ENCODE data around the gene GRB14. TPM values are rescaled to one million over a fixed set of nuclear protein-coding genes. Genes with fewer than 3 reads are reported as not detected.

GRB14 gene
- total RNA-seq, 2 donors from 2014 or later = 0.14 to 29.9 TPM

DNA sequence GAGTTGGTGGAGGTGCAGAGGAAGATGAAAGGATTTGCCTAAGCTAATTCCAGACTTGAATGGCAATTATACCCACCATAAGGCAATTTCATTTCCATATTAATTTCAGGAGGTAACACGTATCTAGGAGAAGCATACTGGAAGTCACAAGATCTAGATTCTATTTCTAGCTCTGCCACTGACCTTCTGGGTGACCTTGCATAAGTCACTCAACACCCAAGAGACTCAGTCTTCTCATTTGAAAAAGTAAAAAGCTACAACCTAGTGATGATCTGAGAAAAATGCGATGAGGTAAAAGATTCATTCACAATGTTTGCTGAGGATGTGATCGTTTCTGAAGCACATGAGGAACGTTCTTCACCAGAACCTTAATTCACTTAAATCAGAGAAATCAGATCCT, 55.9 kb downstream of the GRB14 start:
- 91% methylated on average over 4 of the region's 4 CpGs for WGBS
- TF ChIP-seq POLR2AphosphoS5 (IDR thresholded peaks at IDR 0.05) (no peak), POLR2A (IDR thresholded peaks at IDR 0.05) (no peak)
- TF ChIP-seq, protein P1, sequence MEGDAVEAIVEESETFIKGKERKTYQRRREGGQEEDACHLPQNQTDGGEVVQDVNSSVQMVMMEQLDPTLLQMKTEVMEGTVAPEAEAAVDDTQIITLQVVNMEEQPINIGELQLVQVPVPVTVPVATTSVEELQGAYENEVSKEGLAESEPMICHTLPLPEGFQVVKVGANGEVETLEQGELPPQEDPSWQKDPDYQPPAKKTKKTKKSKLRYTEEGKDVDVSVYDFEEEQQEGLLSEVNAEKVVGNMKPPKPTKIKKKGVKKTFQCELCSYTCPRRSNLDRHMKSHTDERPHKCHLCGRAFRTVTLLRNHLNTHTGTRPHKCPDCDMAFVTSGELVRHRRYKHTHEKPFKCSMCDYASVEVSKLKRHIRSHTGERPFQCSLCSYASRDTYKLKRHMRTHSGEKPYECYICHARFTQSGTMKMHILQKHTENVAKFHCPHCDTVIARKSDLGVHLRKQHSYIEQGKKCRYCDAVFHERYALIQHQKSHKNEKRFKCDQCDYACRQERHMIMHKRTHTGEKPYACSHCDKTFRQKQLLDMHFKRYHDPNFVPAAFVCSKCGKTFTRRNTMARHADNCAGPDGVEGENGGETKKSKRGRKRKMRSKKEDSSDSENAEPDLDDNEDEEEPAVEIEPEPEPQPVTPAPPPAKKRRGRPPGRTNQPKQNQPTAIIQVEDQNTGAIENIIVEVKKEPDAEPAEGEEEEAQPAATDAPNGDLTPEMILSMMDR (IDR thresholded peaks at IDR 0.05) = no peak
- Histone ChIP-seq H3K27me3 (replicated peaks; ENCODE audit: insufficient read depth) (no peaks in the 10 kb centered on the region), H3K36me3 (no peaks in the 10 kb centered on the region), H3K4me3 (no peak overlapping the region), H3K4me1 (replicated peaks) (no peaks in the 10 kb centered on the region), H3K27ac (no peak overlapping the region), H3K9me3 (no peaks in the 10 kb centered on the region)
- intact Hi-C loops (cut with DNase I) = no loop called here
- no peak for DNase-seq (ENCODE audit: low spot score)

GRCh38 chr2:164562666-164563065, 58.6 kb downstream of the GRB14 start:
- Histone ChIP-seq H3K9me3 (no peaks in the 10 kb centered on the region), H3K36me3 (no peaks in the 10 kb centered on the region), H3K27me3 (replicated peaks; ENCODE audit: insufficient read depth) (no peaks in the 10 kb centered on the region), H3K4me3 (no peak overlapping the region), H3K4me1 (replicated peaks) (no peaks in the 10 kb centered on the region), H3K27ac (no peak overlapping the region)
- DNase-seq (ENCODE audit: low spot score) = no peak
- TF ChIP-seq, protein P1 (IDR thresholded peaks at IDR 0.05) = no peak
- TF ChIP-seq POLR2AphosphoS5 (IDR thresholded peaks at IDR 0.05) (no peak), POLR2A (IDR thresholded peaks at IDR 0.05) (no peak)
- intact Hi-C loops (cut with DNase I) = no loop called here

DNA sequence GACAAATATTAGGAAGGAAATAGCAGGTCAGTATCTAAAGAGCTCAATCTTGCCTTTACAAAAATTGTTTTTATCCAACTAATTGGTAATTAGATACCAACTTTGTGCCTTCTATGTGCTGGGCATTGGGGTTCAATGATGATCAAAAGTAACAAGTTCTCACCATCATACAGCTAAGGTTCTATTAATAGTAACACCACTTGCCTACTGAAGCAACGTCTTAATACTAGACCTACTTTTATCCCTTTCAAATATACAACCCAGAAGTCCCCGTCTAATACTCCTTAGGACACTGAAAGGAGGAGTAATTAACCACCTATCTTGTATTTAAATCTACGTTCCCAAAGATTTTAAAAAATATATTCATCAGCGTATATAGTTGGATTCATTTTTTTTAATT, 59.3 kb downstream of the GRB14 start:
- intact Hi-C loops (cut with DNase I) = no loop called here
- no peaks in the 10 kb centered on the region for H3K4me1 ChIP-seq (replicated peaks)
- DNase-seq (ENCODE audit: low spot score) = no peak
- TF ChIP-seq POLR2A (IDR thresholded peaks at IDR 0.05) (no peak), POLR2AphosphoS5 (IDR thresholded peaks at IDR 0.05) (no peak)
- TF ChIP-seq, protein P1 (IDR thresholded peaks at IDR 0.05) = no peak
- 91% methylated on average over 4 of the region's 4 CpGs for WGBS
- no peaks in the 10 kb centered on the region for H3K9me3 ChIP-seq
- no peaks in the 10 kb centered on the region for H3K27me3 ChIP-seq (replicated peaks; ENCODE audit: insufficient read depth)
- no peak overlapping the region for H3K27ac ChIP-seq
- no peaks in the 10 kb centered on the region for H3K36me3 ChIP-seq
- H3K4me3 ChIP-seq = no peak overlapping the region

DNA sequence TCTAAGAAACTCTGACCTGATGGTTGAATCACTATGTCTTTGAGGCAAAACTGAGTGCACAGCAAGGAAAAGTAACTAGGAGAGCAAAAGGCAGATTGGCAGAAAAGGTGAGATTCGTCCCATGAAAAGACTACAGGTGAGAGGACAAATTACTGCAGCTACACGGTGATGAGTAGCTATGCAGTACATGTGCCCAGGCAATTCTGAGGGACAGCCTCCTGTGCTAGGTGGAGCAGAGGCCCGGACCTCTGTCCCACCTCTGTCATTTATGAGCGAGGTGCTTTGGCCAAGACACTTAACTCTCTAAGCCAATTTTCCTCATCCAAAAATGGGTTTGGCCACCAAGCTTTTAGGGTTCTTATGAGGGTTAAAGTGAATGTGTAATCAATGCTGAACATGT, 59.9 kb downstream of the GRB14 start:
- no peaks in the 10 kb centered on the region for H3K36me3 ChIP-seq
- no peak for TF ChIP-seq POLR2A (IDR thresholded peaks at IDR 0.05)
- no peak for TF ChIP-seq POLR2AphosphoS5 (IDR thresholded peaks at IDR 0.05)
- TF ChIP-seq, protein P1 (IDR thresholded peaks at IDR 0.05) = no peak
- no peak overlapping the region for H3K27ac ChIP-seq
- H3K27me3 ChIP-seq (replicated peaks; ENCODE audit: insufficient read depth) = no peaks in the 10 kb centered on the region
- no peak overlapping the region for H3K4me3 ChIP-seq
- 83% methylated on average over 4 of the region's 4 CpGs for WGBS
- no peaks in the 10 kb centered on the region for H3K9me3 ChIP-seq
- no peak for DNase-seq (ENCODE audit: low spot score)
- intact Hi-C loops (cut with DNase I) = no loop called here
- H3K4me1 ChIP-seq (replicated peaks) = no peaks in the 10 kb centered on the region

DNA sequence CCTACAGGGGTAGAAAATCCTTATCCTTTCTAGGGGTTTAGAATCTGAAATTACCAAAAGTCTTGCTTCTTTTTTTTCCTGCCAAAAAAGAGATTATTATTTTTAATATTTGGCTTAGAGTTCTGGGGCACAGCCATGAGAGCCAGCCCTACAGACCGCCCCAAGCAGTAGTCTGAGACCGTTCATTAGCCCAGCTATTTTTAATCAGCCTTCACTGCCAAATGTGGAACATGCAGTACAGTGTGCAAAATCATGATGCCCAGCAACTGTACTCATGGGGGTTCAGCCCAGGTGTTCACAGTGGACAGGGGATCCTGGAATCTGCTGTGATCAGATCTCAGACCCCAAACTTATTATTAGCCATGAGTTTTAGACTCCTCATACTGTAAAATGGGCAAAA, 60.4 kb downstream of the GRB14 start:
- no peak for DNase-seq (ENCODE audit: low spot score)
- H3K27me3 ChIP-seq (replicated peaks; ENCODE audit: insufficient read depth) = no peaks in the 10 kb centered on the region
- H3K4me1 ChIP-seq (replicated peaks) = no peaks in the 10 kb centered on the region
- no peak overlapping the region for H3K4me3 ChIP-seq
- no peaks in the 10 kb centered on the region for H3K36me3 ChIP-seq
- TF ChIP-seq POLR2AphosphoS5 (IDR thresholded peaks at IDR 0.05) = no peak
- TF ChIP-seq, protein P1 (IDR thresholded peaks at IDR 0.05) = no peak
- TF ChIP-seq POLR2A (IDR thresholded peaks at IDR 0.05) = no peak
- H3K27ac ChIP-seq = no peak overlapping the region
- no peaks in the 10 kb centered on the region for H3K9me3 ChIP-seq
- WGBS = 46% methylated on average over 2 of the region's 2 CpGs
- intact Hi-C loops (cut with DNase I) = no loop called here

All from prostate gland (tissue), 2 donors.